Cardiac muscle cell (in vitro differentiated cells and primary cell): ENCODE data around the gene MYO5C. TPM values are rescaled to one million over a fixed set of nuclear protein-coding genes. Genes with fewer than 3 reads are reported as not detected.
"Not testable (repeated sequence)": the region's sequence is repeated elsewhere in the genome, so short reads cannot be mapped to it uniquely, and the experiment has no call there.

Source experiments
- DNase-seq, 2 donors: peaks; one replicate each; pipeline versions ENCODE4 v3.0.0 to v3.0.0-alpha.2; 2010 to 2017; ENCODE audit warnings: low read depth in 1 of 2, low spot score in 1 of 2
- H3K27ac ChIP-seq: fragments of 200-600 bp; sonication (generic); 2 replicates; pipeline ENCODE4 v1.5.1; 2016
- H3K27me3 ChIP-seq: fragments of 200-600 bp; sonication (generic); 2 replicates; pipeline ENCODE4 v1.6.0; 2016; ENCODE audit warnings: control low read depth
- H3K36me3 ChIP-seq: fragments of 200-600 bp; sonication (generic); 2 replicates; pipeline ENCODE4 v1.5.1; 2016; ENCODE audit warnings: control low read depth
- H3K4me1 ChIP-seq: fragments of 200-600 bp; sonication (generic); 2 replicates; pipeline ENCODE4 v1.8.1; 2017; ENCODE audit warnings: low read depth, mild to moderate bottlenecking, mixed run types
- H3K4me3 ChIP-seq: fragments of 200-600 bp; sonication (generic); 2 replicates; pipeline ENCODE4 v1.5.1; 2016; ENCODE audit warnings: mild to moderate bottlenecking
- H3K9me3 ChIP-seq: fragments of 200-600 bp; sonication (generic); 2 replicates; pipeline ENCODE4 v1.5.1; 2017; ENCODE audit warnings: low read depth, mild to moderate bottlenecking, control low read depth
- CTCF ChIP-seq: IDR thresholded peaks from 2 replicates; pipeline ENCODE4 v1.5.1; 2012; ENCODE audit warnings: low read depth, mild to moderate bottlenecking, low read length
- polyA plus RNA-seq: library from polyadenylated mRNA; unstranded; fragments of >200 nt; fragmentation: Nextera tagmentation; extraction: Ambion mirVana; gene quantifications from 2 replicates; pipeline ENCODE4 v1.2.1, GENCODE V29; 2016
- total RNA-seq: library from RNA; depleted of rRNA; stranded (reverse); fragments of >200 nt; gene quantifications from 2 replicates; pipeline ENCODE4 v1.2.3, GENCODE V29; 2016

The MYO5C gene
- total and polyA plus RNA-seq, 2 experiments from 2014 or later = 2.9 to 8.5 TPM

- TF ChIP-seq CTCF = no peak
- no peak overlapping the region for H3K4me3 ChIP-seq
- H3K9me3 ChIP-seq = no peaks in the 10 kb centered on the region
- H3K27ac ChIP-seq = no peak overlapping the region
- no peaks in the 10 kb centered on the region for H3K4me1 ChIP-seq
- H3K27me3 ChIP-seq = no peaks in the 10 kb centered on the region
- no peak for DNase-seq
- no peaks in the 10 kb centered on the region for H3K36me3 ChIP-seq
Observed at GRCh38 chr15:52241489-52241888, 54.1 kb downstream of the MYO5C start.

GRCh38 chr15:52240166-52240565 lies 55.4 kb downstream of the MYO5C start:
- Histone ChIP-seq H3K9me3 (no peaks in the 10 kb centered on the region), H3K36me3 (no peaks in the 10 kb centered on the region), H3K4me3 (no peak overlapping the region), H3K4me1 (no peaks in the 10 kb centered on the region), H3K27ac (no peak overlapping the region), H3K27me3 (no peaks in the 10 kb centered on the region)
- no peak for TF ChIP-seq CTCF
- DNase-seq = no peak

- H3K9me3 ChIP-seq, H3K36me3 ChIP-seq, DNase-seq, H3K27ac ChIP-seq, H3K4me3 ChIP-seq, H3K4me1 ChIP-seq, H3K27me3 ChIP-seq: not testable (repeated sequence)
Observed at GRCh38 chr15:52238989-52239525, 56.5 kb downstream of the MYO5C start.

GRCh38 chr15:52238149-52238548 lies 57.5 kb downstream of the MYO5C start:
- no peak for TF ChIP-seq CTCF
- no peak overlapping the region for H3K27ac ChIP-seq
- H3K4me3 ChIP-seq = no peak overlapping the region
- DNase-seq = no peak
- no peaks in the 10 kb centered on the region for H3K9me3 ChIP-seq
- no peaks in the 10 kb centered on the region for H3K27me3 ChIP-seq
- no peaks in the 10 kb centered on the region for H3K36me3 ChIP-seq
- H3K4me1 ChIP-seq = no peaks in the 10 kb centered on the region

GRCh38 chr15:52236013-52236412 lies 59.6 kb downstream of the MYO5C start:
- peak in 1 of 2 donors; percentile 9 for DNase-seq
- no peaks in the 10 kb centered on the region for H3K9me3 ChIP-seq
- H3K4me3 ChIP-seq = no peak overlapping the region
- no peaks in the 10 kb centered on the region for H3K36me3 ChIP-seq
- TF ChIP-seq CTCF = no peak
- no peaks in the 10 kb centered on the region for H3K27me3 ChIP-seq
- no peak overlapping the region for H3K27ac ChIP-seq
- no peaks in the 10 kb centered on the region for H3K4me1 ChIP-seq

GRCh38 chr15:52234596-52235541 lies 60.7 kb downstream of the MYO5C start:
- H3K27ac ChIP-seq = no peak overlapping the region
- DNase-seq = no peak
- H3K9me3 ChIP-seq = no peaks in the 10 kb centered on the region
- no peak overlapping the region for H3K4me3 ChIP-seq
- H3K27me3 ChIP-seq = no peaks in the 10 kb centered on the region
- TF ChIP-seq CTCF = no peak
- no peaks in the 10 kb centered on the region for H3K4me1 ChIP-seq
- H3K36me3 ChIP-seq = no peaks in the 10 kb centered on the region
